A549 (cell line): ENCODE data around the gene ZNF362.

Experiments
- CBX2 ChIP-seq: fragments of 200-600 bp; sonication (generic); IDR thresholded peaks from 2 replicates; pipeline ENCODE4 v1.6.1; 2016; ENCODE audit warnings: low read depth, mild to moderate bottlenecking, borderline replicate concordance
- CHD4 ChIP-seq: fragments of 200-600 bp; sonication (generic); IDR thresholded peaks from 2 replicates; pipeline ENCODE4 v1.6.1; 2016; ENCODE audit warnings: antibody characterized with exemption, mild to moderate bottlenecking, borderline replicate concordance
- CTCF ChIP-seq: fragments of >200 bp; sonication (Bioruptor Twin); formaldehyde crosslinking; IDR thresholded peaks from 3 replicates; pipeline ENCODE4 v1.5.1; 2016
- KDM5A ChIP-seq: fragments of 200-600 bp; sonication (generic); IDR thresholded peaks from 2 replicates; pipeline ENCODE4 v1.6.1; 2016; ENCODE audit warnings: antibody characterized with exemption, mild to moderate bottlenecking
- POLR2A ChIP-seq: IDR thresholded peaks from 2 replicates; pipeline ENCODE4 v1.6.1; 2012; ENCODE audit warnings: mild to moderate bottlenecking, low read length
- RCOR1 ChIP-seq: fragments of 150-350 bp; IDR thresholded peaks from 2 replicates; pipeline ENCODE4 v1.6.1; 2014; ENCODE audit warnings: antibody characterized with exemption, low read length, low read depth

GRCh38 chr1:33319186-33319948, 63.1 kb downstream of the ZNF362 start:
- TF ChIP-seq CTCF (no peak), KDM5A (no peak), POLR2A (no peak), CHD4 (no peak), RCOR1 (no peak), CBX2 (no peak)
